Panc1 (cell line): Measurements from ENCODE around the gene CASQ2.

ENCODE experiments used
- POLR2AphosphoS5 ChIP-seq: IDR thresholded peaks from 2 replicates; pipeline ENCODE4 v1.6.1; 2012; ENCODE audit warnings: mild to moderate bottlenecking, low read depth, low read length, moderate library complexity
- SIN3A ChIP-seq: IDR thresholded peaks from 2 replicates; pipeline ENCODE4 v1.6.1; 2012; ENCODE audit warnings: low read depth, mild to moderate bottlenecking, low read length, moderate library complexity, borderline replicate concordance; ENCODE audit not compliant: insufficient read depth
- TF ChIP-seq, protein P1 (sequence below): fragments of 450-650 bp; IDR thresholded peaks from 2 replicates; pipeline ENCODE4 v1.5.1; 2017; ENCODE audit warnings: mild to moderate bottlenecking
- TF ChIP-seq, protein P2 (sequence below), 2 experiments: IDR thresholded peaks; 2 replicates each; pipeline ENCODE4 v1.6.1; 2011 to 2012; ENCODE audit warnings: low read depth in 2 of 2, control low read depth in 1 of 2, low read length in 1 of 2, mild to moderate bottlenecking in 1 of 2, moderate library complexity in 1 of 2; ENCODE audit not compliant: insufficient read depth in 1 of 2

DNA sequence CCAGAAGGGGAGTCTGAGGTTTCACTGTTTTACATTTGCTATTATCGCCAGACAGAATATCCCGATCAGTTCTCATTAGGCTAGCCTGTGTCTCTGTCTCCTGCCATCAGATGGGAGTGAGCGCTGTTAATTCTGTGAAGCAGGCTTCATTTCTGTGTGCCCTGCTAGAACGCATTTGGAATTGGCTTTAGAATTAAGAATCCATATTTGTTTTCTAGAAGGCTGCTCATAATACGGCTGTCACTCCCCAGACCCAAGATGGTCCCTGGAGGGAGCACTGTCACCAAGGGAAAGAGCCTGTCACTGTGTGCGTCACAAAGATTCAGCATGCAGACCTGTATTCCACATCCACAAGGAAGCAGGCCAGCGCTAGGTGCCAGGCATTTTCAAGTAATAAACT lies 49.2 kb downstream of the CASQ2 start:
- TF ChIP-seq, protein P1, sequence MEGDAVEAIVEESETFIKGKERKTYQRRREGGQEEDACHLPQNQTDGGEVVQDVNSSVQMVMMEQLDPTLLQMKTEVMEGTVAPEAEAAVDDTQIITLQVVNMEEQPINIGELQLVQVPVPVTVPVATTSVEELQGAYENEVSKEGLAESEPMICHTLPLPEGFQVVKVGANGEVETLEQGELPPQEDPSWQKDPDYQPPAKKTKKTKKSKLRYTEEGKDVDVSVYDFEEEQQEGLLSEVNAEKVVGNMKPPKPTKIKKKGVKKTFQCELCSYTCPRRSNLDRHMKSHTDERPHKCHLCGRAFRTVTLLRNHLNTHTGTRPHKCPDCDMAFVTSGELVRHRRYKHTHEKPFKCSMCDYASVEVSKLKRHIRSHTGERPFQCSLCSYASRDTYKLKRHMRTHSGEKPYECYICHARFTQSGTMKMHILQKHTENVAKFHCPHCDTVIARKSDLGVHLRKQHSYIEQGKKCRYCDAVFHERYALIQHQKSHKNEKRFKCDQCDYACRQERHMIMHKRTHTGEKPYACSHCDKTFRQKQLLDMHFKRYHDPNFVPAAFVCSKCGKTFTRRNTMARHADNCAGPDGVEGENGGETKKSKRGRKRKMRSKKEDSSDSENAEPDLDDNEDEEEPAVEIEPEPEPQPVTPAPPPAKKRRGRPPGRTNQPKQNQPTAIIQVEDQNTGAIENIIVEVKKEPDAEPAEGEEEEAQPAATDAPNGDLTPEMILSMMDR = no peak
- TF ChIP-seq SIN3A = no peak
- TF ChIP-seq, protein P2, sequence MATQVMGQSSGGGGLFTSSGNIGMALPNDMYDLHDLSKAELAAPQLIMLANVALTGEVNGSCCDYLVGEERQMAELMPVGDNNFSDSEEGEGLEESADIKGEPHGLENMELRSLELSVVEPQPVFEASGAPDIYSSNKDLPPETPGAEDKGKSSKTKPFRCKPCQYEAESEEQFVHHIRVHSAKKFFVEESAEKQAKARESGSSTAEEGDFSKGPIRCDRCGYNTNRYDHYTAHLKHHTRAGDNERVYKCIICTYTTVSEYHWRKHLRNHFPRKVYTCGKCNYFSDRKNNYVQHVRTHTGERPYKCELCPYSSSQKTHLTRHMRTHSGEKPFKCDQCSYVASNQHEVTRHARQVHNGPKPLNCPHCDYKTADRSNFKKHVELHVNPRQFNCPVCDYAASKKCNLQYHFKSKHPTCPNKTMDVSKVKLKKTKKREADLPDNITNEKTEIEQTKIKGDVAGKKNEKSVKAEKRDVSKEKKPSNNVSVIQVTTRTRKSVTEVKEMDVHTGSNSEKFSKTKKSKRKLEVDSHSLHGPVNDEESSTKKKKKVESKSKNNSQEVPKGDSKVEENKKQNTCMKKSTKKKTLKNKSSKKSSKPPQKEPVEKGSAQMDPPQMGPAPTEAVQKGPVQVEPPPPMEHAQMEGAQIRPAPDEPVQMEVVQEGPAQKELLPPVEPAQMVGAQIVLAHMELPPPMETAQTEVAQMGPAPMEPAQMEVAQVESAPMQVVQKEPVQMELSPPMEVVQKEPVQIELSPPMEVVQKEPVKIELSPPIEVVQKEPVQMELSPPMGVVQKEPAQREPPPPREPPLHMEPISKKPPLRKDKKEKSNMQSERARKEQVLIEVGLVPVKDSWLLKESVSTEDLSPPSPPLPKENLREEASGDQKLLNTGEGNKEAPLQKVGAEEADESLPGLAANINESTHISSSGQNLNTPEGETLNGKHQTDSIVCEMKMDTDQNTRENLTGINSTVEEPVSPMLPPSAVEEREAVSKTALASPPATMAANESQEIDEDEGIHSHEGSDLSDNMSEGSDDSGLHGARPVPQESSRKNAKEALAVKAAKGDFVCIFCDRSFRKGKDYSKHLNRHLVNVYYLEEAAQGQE (IDR thresholded peaks at IDR 0.05; ENCODE audit: insufficient read depth in 1 of 2, low read depth in 2 of 2, low read length in 1 of 2) = no peak
- TF ChIP-seq POLR2AphosphoS5 = no peak
